HG03103 (cell line): Measurements from ENCODE around the gene PPP1R2C.

Source experiments
- ATAC-seq: cut with Tn5 transposase; IDR thresholded peaks from one replicate; pipeline ENCODE4 v1.9.1; 2021; ENCODE audit warnings: low read depth; ENCODE audit not compliant: unreplicated experiment

The PPP1R2C gene

DNA sequence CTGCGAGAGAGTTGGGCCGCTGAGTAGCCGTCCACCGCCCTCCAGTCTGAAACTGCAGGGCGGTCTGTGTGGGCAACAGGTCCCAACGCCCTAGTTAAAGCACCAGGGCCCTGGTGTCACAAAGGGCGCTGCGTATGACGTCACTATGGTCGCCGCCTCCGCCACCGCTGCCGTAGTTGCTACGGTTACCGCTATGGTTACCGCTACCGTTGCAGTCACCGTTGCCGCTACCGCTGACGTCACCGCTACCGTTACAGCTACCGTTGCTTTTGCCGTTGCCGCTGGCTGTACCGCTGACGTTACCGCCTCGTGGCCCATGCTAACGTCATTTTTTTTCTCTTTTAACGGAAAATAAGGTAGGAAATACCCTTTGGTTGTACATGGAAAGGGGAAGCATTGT lies at the start of gene PPP1R2C:
Gene PPP1R2C (minus strand): TSS at position 68 of the 400 bp plus-strand sequence. CDS start 84 bp downstream, outside the sequence.
- no peak for ATAC-seq

DNA sequence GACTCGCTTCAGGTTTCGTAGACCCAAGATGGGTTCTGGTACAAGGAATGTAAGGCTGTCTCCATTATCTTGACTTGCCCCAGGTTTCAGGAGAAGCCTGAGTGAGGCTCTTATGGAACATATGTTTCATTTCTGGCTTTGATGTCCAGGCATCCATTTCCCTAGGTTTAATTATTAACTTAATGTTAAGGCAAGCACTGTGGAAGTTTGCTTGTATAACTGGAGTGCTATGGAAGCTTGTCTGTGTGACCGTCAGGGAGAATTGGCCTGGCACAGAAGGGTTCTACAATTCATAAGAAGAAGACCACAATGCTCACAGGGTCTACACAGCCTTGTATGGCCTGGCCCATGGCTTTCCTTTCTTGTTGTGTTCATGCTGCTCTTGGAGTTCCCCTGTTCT lies 47.2 kb upstream of the PPP1R2C start:
- ATAC-seq = no peak

DNA sequence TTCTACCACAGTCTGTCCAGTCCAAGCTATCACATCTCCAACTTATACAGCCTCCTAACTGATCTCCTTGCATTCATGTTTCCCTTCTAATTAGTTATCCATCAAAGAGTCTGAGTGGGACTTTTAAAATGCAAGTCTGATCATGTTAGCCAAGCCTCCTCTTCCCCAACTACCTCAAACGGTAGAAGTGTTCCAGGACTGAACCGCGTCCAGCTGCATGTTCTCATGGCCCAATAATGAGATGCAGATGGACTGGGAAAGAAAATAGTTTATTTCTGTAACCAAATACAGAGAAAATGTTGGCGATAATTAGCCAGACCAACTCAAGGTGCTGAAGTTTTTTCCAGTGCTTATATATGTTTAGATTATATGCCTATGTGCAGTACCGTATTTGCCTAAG lies 46.6 kb upstream of the PPP1R2C start:
- no peak for ATAC-seq

DNA sequence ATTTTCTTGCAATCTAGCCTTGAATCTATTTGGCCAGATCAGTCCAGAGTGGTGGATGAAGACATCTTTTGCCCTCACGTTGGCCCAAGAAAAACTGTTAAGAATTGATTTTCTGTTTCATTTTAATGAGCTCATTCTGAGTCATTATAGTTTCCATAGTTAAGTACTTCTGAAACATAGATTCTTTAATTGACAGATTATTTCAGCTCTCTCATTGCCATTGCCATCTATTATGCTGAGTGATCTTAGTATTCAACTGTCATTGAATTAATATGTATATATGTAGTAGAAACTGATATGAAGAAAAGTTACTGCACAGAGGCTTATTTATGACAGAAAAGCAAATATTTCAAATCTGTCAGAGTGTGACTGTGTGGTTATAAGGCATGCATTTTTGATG lies 45.5 kb upstream of the PPP1R2C start:
- no peak for ATAC-seq

DNA sequence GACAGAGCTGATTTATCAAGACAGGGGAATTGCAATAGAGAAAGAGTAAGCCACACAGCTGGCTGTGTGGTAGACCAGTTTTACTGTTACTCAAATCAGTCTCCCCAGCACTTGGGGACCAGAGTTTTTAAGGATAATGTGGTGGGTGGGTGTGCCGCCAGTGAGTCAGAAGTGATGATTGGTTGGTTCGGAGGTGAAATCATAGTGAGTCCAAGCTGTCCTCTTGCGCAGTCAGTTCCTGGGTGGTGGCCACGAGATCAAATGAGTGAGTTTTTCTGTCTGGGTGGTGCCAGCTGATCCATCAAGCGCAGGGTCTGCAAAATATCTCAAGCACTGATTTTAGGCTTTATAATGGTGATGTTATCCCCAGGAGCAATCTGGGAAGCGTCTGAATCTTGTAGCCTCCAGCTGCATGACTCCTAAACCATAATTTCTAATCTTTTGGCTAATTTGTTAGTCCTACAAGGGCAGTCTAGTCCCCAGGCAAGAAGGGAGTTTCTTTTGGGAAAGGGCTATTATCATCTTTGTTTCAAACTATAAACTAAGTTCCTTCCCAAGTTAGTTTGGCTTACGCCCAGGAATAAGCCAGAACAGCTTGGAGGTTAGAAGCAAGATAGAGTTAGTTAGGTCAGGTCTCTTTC lies 44.0 kb upstream of the PPP1R2C start:
- ATAC-seq = no peak

DNA sequence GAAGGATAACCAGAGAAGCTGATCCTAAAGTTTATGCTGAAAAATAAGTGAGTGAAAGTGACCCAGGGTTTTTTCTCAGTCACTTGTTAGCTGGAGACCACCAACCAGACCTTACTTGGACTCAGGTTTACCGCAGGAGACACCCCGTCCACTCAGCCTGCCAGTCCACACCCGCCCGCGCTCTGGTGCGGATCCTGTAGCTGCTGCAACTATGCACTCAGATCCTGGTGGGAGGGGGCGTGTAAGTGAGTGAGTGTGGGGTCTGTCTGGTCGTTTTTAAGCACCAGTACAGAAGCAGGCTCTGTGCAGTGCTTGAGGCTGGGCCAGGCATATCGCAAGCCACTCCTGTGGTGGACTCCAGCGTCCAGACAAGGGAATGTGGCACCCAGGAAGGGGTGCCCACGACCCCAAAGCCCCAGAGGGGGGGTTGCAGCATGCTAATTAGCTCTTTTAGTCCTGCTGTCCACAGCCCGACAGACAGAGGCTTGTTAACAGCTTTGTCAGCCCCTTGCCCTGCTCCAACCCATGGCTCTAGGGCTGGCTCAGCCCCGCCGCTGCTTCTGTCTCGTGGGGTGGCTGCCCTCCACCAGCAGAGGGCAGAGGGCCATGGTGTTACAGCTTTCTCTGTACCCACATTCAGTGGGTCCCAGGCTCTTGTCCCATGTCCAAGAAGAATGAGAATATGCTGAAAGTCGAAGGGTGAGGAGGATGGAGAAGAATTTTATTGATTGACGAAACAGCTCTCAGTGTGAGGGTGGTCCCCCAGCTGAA lies 40.4 kb upstream of the PPP1R2C start:
- ATAC-seq = no peak

DNA sequence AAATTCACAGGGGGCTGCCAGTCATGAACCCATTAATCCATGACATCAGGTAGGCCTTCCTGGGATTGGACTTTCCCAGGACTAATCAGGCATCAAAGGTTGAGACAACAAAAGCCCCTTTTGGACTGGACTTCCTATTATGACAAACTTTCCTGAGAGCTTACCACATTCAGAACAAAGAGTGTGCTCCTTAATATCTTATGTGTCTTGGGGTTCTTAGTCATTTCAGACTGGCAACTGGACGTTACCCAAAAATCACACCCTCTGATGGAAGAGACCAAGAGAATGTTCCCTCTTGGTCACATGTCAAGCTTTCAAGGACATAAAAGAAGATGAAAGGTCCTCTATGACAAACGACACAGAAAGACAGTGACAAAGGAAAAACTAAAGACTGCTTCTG lies 31.6 kb upstream of the PPP1R2C start:
- no peak for ATAC-seq

DNA sequence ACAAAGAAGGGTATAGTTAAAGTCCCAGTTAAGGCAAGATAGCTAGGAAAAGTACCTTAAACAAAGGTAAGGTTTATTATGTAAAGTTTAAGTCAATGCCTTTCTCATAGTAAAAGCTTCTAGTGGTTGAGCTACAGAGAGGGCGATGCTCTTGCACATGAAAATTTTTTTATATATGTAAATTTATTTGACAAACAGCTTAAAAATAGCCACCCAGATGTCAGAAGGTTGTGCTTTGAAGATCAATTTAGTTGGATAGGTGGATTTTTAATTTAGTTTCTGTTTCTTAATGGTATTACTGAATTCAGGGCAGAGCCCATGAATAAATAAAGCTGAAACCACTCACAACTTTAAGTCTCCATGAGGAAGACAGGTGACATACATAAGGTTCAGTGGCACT lies 29.4 kb upstream of the PPP1R2C start:
- no peak for ATAC-seq

DNA sequence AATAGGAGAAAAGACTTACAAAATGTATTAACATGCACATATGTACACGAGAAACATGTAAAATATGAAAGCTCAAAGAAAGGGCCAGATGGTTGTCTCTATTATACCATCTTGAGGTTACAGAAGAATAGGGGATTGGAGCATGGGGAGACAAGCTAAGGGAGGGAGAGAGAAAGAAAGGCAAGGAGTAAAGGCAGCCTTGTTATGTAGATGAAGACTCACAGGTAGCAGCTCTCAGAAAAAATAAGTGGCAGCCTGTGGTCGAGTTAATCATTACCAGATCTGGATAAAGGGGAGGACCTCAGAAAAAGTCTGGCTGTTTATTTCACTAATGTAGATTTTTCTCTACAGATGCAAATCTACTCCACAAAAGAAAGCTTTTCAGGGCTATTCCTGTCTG lies 26.6 kb upstream of the PPP1R2C start:
- ATAC-seq = no peak

DNA sequence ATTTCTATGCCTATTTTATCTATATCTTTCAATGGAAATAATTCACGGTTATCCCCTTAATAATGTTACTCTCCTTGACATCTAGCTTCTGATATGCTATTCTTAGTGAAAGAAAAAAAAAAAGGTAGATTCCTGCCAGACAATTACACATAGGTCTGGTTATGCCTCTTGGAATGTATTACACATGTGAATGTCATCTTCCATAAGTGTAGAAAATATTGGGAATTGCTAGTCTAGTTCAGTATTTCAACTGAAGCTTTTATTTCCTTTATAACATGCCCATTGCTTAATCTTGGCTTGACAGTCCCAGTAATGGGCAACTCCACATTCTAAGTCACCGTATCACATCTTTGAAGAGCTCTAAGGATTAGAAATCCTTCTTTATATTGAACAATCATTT lies 25.4 kb upstream of the PPP1R2C start:
- no peak for ATAC-seq

DNA sequence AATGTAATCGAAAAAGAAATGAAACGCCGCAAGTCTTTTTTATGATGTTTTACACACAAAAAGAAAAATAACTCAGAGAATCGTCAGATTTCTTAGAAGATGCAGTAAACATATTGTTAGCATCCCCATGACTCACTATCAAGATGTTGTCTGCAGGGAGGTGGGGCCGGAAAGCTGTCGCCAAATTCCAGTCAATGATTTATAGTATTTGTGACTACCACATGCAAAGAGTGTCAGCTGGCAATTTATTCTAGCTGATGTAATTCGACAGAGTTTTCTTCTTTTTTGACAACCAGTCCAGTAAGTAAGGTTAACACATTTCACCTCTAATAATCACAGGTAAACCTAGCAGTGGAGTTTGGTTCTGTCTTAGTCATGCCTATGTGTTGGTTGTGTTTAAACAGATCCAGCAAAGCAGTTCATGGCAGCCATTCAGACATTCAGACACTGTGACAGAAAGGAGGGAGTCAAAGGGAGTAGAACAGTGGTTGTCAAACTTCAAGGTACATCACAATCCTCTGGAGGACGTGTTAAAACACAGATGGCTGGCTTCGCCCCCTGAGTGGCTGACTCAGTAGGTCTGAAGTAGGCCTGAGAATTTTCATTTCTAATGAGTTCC lies 19.8 kb upstream of the PPP1R2C start:
- ATAC-seq = no peak

DNA sequence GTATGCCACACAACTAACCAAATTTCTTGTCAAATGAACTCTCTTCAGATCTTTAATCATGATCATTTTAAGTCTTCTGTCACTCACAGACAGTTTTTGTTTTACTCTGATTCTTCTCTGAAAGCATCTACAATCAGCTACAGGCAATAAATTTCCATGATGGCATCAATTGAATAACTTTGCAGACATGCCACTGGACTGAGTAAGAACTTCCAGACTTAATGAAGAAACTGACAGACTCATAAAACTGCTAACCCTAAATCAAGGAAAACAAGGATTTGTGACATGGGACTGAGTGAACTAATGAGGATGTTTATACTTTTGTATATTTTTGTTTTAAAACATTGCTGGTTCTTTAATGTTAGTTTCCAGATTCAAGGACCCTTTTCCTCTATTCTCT lies 5.5 kb upstream of the PPP1R2C start:
- no peak for ATAC-seq

DNA sequence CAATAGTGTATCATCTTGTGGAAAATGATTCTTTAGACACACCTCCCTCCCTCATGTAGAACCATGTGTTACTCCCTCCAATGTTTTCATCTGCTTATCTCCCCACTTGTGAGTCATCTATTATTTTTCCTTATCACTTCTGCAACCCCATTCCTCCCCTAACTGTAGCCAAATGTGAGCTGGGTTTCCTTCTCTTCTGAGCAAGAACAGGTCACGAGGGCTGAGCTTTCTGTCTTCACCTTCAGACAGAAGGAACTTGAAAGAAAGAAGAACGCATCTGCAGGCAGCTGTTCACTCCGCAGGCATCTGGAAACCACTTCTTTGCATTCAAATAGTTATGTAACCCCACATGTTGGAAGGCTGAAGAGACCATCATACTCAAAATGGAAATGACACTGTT lies 1.8 kb downstream of the PPP1R2C start:
- no peak for ATAC-seq

DNA sequence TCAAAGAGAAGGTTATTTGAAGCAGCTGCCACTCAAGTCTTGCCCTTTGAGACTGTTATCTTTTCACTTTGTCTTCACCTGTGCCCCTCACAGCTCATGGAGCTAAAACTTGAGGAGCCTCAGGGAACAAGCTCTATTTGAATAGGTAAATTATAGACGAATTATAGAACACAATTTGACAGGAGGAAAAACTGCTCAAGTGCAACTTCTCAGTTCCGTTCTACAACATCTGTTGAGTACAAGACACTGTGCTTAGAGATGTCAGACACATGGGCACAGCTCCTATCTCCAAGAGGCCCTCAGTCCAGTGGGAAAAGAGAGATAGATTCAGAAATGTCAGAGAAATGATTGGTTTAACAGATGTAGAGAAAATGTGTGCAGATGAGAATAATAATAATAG lies 5.1 kb downstream of the PPP1R2C start:
- no peak for ATAC-seq

DNA sequence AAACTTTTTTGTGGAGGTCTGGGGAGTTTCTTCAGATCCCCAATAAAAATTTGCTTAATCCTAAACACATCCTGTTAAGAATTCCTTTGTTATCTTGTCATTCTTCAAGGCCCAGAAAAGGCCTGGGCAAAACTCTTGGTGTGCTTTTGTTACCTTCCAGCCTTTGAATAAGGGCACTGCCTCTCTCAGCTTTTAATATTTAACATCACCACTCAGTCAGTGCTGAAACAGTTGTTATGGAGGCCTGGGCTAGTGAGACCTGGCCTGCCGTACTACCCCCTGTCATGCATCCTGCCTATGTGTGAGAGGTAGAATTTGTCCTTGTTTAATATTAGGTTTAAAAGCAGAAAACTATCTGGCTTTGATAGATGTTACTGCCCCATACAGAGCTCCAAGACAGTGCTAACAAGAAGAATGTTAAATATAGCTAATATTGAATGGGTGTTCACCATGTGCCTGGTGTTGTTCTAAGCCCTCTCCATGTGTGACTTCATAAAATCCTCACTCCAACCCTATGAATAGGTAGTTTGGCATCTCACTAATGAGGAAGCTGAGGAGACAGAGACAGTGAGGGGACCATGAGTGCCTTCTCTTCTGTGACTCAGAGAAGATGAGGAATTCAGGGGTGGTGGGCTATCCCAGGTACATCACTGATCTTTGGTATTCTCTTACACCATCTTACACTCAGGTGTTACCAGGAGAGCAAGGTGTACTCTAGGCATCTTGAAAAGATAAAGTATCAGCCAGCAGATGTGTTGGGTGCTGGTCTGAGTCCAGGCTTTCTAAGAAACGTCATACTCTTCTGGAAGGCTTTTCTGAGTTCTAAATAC lies 6.2 kb downstream of the PPP1R2C start:
- no peak for ATAC-seq

DNA sequence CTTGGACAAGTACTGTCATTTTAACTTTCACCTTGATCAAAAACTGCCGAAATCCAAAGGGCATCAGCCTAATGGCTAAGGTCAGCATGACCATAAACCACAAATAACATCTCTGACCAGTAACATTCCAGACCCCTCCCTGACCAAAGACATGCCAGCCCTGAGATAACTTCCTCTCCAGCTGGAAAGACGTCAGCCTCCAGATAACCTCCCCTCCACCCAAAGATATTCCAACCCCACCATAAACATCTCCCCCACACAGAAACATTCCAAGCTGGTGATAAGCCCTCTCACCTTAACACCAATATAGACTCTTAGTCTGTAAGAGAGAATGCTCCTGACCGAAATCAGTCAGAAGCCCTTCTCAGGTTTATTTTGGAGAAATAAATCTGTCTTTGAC lies 7.4 kb downstream of the PPP1R2C start:
- ATAC-seq = no peak

DNA sequence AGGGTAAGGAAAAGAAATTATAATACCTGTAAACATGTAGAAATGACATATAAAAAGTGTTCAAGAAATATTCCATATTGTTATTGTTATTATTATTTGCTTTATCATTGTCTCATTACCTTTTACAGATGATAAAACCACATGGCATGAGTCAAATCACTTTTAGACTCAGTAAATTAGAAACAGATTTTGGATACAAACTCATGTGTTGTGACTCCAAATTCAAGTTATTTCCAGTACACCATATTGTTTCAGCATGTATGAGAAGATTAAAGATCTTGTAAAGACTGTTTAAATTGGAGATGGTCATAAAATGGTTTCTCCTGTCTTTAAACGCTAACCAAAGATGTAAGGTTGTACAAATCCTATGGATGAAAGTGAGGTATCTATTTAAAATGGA lies 18.1 kb downstream of the PPP1R2C start:
- ATAC-seq = no peak

DNA sequence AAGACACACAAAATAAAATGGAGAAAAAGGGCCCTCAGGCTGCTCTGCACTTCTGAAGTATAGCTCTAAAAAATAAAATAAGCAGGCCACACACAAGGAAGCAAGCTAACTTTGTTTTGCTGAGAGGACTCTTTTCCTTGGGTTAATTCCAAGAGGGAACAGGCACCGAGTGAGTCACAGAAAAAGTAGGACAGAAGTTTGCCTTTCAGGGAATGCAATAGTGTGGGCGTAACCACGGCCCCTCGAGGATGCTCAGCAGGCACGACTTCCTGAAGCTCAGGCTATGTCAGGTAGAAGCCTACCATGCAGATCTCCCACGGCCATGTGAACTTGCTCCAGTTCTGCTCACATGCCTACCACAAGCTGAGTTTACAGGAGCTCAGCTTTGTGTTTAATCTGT lies 22.1 kb downstream of the PPP1R2C start:
- no peak for ATAC-seq

DNA sequence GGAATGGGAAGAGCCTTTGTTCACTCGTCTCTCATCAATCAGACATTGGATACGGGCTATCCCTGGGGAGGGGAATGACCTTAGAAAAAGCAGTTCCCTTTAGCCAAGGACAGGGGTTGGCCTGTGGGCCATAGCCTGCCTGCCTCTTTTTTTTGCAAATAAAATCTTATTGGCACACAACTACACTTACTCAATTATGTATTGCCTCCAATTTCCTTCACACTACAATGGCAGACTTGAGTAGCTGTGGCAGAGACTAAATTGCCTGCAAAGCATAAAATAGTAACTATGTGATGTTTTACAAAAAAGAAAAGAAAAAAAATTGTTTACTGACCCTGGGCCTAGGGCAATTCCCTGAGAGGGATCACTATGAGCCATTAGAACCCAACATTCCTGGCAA lies 23.4 kb downstream of the PPP1R2C start:
- no peak for ATAC-seq

DNA sequence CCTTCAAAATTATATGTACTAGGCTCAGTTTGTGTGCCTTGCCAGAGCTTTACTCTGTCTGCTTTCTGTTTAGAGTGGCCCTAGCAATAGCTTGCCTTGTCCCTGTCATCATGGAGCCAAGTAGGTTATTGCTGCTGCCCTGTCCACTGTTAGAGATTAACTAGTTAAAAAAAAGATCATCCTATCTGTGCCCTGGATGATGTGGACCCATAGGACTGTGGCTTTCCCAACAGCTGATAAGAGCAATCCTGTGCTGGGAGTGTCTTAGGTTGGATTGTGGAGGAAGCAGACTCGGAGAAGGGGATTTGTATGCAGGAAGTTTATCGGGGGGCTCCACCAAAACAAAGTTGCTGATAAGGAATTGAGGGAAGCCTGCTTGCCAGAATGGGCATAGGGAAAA lies 23.8 kb downstream of the PPP1R2C start:
- no peak for ATAC-seq

DNA sequence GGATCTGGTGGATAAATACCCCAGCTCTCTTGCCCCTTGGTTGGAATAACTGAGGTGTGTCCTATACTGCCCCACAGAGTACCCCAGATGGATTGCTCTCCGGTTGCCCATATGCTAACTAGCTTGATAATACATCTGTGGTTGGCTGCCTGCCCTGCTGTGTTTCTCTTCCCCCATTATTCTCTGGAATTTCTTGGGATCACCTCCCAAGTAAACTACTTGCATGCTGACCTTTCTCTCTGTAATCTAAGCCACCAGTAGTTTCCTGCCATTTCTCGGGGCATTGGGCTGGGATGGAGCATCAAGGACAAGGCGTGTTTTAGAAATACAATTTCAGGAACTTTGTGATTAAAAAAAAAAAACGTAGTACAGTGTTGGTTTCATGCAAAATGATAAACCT lies 25.2 kb downstream of the PPP1R2C start:
- no peak for ATAC-seq
